HG03378 (cell line): Measurements from ENCODE around the gene OSMR.
"Not testable (repeated sequence)": the region's sequence is repeated elsewhere in the genome, so short reads cannot be mapped to it uniquely, and the experiment has no call there.

Source experiments
- ATAC-seq: cut with Tn5 transposase; IDR thresholded peaks from one replicate; pipeline ENCODE4 v1.9.1; 2021; ENCODE audit warnings: mild to moderate bottlenecking, moderate library complexity; ENCODE audit not compliant: unreplicated experiment

OSMR gene

DNA sequence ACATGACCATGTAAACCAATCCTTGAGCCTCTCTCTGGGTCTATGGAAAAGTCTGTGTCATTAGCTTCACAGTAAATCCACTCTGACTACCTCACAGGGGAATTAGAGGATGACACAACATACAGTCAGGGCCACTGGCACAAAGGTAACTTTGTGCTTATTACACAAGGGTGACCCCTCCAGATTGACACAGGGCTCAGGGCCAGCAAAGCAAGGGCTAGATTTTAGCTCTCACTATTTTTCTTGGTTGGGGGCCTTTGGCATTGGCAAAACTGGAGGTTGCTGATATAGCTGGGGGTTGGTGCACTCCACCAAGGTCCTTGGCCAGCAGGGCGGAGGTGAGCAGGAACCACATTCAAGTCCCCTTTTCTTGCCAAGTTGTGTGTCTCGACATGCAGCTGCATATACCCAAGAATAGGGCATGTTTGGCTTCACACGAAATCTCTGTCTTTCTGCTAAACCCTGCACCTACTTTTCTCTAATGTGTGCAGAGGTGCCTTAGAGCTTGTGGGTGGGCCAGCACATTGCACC is 15.2 kb upstream of the OSMR start:
- ATAC-seq, result no peak

DNA sequence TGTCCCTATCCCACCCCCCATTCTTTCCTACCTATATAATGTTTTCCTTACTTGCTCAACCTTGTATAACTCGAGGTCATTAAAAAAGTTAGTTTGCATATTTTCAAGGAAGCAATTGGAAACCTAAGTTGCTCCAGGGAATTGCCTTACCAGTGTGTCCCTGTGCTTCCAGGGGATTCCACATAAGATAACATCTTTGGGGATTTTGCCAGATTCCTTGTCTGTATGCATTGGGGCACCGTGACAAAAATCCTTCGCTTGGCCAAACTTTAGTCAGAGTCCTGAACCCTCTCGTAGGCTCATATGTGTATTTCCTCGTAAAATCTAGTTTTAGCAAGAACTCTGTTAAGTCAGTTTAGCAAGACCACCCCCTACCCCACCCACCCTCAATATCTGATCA is 14.7 kb upstream of the OSMR start:
- ATAC-seq, result no peak

DNA sequence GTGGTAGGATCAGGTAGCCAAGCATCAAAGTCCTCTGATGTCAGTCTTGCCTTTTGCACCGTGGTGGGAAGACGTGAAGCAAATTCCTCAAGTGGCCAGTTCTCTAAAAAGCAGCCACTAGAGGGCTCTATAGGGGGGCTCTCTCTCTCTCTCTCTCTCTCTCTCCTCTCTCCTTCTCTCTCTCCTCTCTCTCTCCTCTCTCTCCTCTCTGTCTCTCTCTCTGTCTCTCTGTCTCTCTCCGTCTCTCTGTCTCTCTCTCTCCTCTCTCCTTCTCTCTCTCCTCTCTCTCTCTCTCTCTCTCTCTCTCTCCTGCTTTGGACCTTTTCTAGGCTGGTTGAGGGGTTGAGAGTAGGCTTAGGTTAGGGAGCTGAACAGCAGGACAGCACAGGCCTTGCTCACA is 13.9 kb upstream of the OSMR start:
- ATAC-seq, result no peak

GRCh38 chr5:38832810-38833209 is 13.0 kb upstream of the OSMR start:
- ATAC-seq, result no peak

GRCh38 chr5:38835887-38836286 is 9.9 kb upstream of the OSMR start:
- no peak for ATAC-seq

- ATAC-seq, result no peak
Measured at GRCh38 chr5:38837416-38837815, 8.4 kb upstream of the OSMR start.

- no peak for ATAC-seq
Measured at GRCh38 chr5:38837932-38838331, 7.9 kb upstream of the OSMR start.

GRCh38 chr5:38843665-38844064 is 2.1 kb upstream of the OSMR start:
- no peak for ATAC-seq

GRCh38 chr5:38846379-38847011 is 683 bp downstream of the OSMR start:
- ATAC-seq, result no peak

DNA sequence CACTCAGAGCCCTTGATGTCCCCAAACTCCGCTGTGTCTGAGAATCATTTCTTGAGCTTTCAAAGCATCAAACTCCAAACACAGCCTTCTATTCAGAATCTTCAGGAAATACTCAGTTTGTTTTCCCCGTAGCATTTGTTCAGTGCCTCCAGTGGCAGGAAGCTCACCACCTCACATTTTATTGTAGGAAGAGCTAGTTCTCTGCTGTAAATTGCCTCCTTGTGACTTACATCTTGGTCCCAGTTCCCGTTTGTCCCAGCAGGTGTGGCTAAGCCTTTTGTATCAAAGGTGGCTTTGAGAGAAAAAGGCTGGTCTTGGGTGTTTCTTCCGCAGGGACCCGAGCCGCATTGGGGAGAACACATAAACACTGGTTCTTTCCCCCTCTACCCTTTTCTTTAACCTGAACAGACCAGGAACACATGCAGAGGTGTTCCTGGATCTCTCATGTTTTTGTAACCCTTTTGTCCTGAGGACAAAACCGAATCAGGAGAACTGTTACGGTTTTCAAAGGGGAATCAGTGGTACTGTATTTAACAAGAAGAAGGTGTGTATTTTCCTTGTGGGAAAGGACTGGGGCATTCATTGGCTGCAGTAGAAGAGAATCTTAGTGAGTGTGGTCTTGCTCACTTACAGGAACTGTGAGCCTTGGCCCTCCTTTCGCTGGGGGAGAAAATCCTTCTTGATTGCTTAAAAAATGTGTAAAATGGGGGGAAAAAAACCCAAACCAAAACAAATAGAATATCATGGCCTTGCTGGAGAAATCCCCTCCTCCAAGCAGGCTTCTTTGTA is 1.9 kb downstream of the OSMR start:
- ATAC-seq, result no peak

DNA sequence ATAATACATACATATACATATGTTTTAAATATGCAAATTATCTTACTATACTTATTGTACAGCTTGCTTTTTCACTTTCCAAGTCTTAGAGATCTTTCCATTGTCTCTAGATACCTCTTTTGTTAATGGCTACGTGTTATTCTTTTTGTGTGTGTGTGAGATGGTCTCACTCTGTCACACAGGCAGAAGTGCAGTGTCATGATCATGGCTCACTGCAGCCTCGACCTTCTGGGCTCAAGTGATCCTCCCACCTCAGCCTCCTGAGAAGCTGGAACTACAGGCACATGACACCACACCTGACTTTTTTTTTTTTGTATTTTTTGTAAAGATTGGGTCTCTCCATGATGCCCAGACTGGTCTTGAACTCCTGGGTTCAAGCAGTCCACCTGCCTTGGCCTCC is 2.8 kb downstream of the OSMR start:
- no peak for ATAC-seq

- ATAC-seq, result not testable (repeated sequence)
Measured at GRCh38 chr5:38851640-38852039, 5.8 kb downstream of the OSMR start.

GRCh38 chr5:38853753-38854470 is 8.1 kb downstream of the OSMR start:
- no peak for ATAC-seq

- ATAC-seq, result no peak
Measured at GRCh38 chr5:38854907-38855306, 9.1 kb downstream of the OSMR start.

DNA sequence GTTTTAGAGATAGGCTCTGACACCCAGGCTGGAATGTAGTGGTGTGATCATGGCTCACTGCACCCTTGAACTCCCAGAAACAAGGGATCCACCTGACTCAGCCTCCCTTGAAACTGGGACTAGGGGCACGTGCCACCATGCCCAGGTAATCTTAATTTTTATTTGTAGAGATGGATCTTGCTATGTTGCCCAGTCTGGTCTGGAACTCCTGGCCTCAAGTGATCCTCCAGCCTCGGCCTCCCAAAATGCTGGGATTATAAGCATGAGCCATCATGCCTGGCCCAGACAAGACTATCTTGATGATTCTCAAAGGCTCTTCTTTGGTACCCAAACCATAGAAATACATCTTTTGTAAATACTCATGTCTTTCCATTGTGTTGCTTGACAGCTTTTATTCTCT is 10.8 kb downstream of the OSMR start:
- ATAC-seq, result no peak

- ATAC-seq, result no peak
Measured at GRCh38 chr5:38858839-38859238, 13.0 kb downstream of the OSMR start.

GRCh38 chr5:38861986-38862770 is 16.4 kb downstream of the OSMR start:
- ATAC-seq, result not testable (repeated sequence)

- no peak for ATAC-seq
Measured at GRCh38 chr5:38866362-38867031, 20.7 kb downstream of the OSMR start.

- no peak for ATAC-seq
Measured at GRCh38 chr5:38867032-38867398, 21.2 kb downstream of the OSMR start.

DNA sequence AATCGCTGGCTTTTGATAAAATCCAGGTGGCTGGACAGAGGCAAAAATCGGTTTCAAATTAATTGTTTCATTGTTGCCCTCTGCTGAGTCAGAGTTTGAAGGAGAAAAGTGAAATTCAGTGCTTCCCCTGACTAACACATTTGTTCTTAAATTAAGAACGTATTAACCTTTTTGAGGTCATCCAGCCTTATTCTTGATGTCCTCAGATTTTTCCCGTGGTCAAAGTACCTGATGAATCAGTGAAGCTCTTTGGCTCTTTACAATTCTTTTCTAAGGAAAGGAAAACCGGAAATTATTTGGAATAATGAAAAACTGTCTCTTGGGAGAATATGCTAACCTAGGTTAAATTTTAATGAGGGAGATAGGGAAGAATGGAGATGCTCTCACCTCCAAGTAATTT is 21.6 kb downstream of the OSMR start:
- no peak for ATAC-seq
